Measurements from ENCODE around the gene CDC42EP4. TPM values are rescaled to one million over a fixed set of nuclear protein-coding genes. Genes with fewer than 3 reads are reported as not detected.

CDC42EP4 gene
- total and polyA plus RNA-seq, 10 of the 15 experiments (the other 5 are each of a cell fraction or from before 2014, with no cell fraction given), result 0.05 to 7.1 (median 2.7) TPM

DNA sequence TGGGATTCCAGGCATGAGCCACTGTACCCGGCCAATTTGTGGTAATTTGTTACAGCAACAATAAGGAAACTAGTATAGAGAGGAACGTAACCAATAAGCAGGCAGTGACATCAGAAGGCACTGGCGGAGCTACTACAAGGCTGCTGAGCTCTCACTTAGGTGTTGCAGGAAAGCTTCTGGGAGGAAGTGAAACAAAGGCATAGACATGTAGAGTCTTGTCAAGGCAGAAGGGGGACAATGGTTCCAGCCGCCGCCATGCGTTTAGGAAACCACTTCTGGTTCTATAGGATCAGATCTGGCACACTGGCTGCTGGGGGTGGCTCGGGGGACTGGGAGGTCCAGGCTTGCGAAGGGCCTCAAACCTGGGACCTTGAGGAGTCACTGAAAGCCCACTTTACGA, 40.7 kb downstream of the CDC42EP4 start (continued):
- no peak; the same call in 1 of the 2 replicates for TF ChIP-seq ZBTB40 (IDR thresholded peaks at IDR 0.05; ENCODE audit: borderline replicate concordance)
- peak; percentile 77 for TF ChIP-seq BCL11A (IDR thresholded peaks at IDR 0.05; ENCODE audit: low read depth, low read length)
- no peak for TF ChIP-seq JUND (IDR thresholded peaks at IDR 0.05; ENCODE audit: low read depth, low read length)
- peak; percentile 99 for TF ChIP-seq SPI1 (IDR thresholded peaks at IDR 0.05; ENCODE audit: borderline replicate concordance, insufficient read depth, low read depth, low read length)
- no peak for TF ChIP-seq ZZZ3 (IDR thresholded peaks at IDR 0.05; ENCODE audit: control insufficient read depth, insufficient read length, low read depth)
- TF ChIP-seq BHLHE40 (IDR thresholded peaks at IDR 0.05; ENCODE audit: borderline replicate concordance in 1 of 2, low read depth in 2 of 2, low read length in 1 of 2), result peak in 1 of 2 experiments; percentile 60; a peak in 1 of 4 replicates
- peak; percentile 82; the same call in 1 of the 2 replicates for TF ChIP-seq PAX8 (IDR thresholded peaks at IDR 0.05)
- peak; percentile 83 for TF ChIP-seq ATF7 (IDR thresholded peaks at IDR 0.05; ENCODE audit: low read depth)
- TF ChIP-seq BRCA1 (IDR thresholded peaks at IDR 0.05; ENCODE audit: low read depth, low read length), result no peak
- TF ChIP-seq FOXK2 (IDR thresholded peaks at IDR 0.05), result peak; percentile 21; the same call in 1 of the 2 replicates
- TF ChIP-seq EZH2 (IDR thresholded peaks at IDR 0.05; ENCODE audit: borderline replicate concordance, control insufficient read depth, low read depth, low read length), result no peak
- no peak for TF ChIP-seq ZSCAN29 (IDR thresholded peaks at IDR 0.05)
- no peak for TF ChIP-seq NFXL1 (IDR thresholded peaks at IDR 0.05; ENCODE audit: borderline replicate concordance)
- peak; percentile 88 for TF ChIP-seq EED (IDR thresholded peaks at IDR 0.05; ENCODE audit: low read depth)
- peak; percentile 64 for TF ChIP-seq SP1 (IDR thresholded peaks at IDR 0.05; ENCODE audit: low read depth, low read length)
- TF ChIP-seq GATAD2B (conservative IDR thresholded peaks at IDR 0.05; ENCODE audit: low read depth), result peak; percentile 56
- TF ChIP-seq, protein P1, sequence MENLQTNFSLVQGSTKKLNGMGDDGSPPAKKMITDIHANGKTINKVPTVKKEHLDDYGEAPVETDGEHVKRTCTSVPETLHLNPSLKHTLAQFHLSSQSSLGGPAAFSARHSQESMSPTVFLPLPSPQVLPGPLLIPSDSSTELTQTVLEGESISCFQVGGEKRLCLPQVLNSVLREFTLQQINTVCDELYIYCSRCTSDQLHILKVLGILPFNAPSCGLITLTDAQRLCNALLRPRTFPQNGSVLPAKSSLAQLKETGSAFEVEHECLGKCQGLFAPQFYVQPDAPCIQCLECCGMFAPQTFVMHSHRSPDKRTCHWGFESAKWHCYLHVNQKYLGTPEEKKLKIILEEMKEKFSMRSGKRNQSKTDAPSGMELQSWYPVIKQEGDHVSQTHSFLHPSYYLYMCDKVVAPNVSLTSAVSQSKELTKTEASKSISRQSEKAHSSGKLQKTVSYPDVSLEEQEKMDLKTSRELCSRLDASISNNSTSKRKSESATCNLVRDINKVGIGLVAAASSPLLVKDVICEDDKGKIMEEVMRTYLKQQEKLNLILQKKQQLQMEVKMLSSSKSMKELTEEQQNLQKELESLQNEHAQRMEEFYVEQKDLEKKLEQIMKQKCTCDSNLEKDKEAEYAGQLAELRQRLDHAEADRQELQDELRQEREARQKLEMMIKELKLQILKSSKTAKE (IDR thresholded peaks at IDR 0.05; ENCODE audit: low read depth, poor library complexity, severe bottlenecking), result peak; percentile 96
- no peak for TF ChIP-seq USF1 (IDR thresholded peaks at IDR 0.05; ENCODE audit: borderline replicate concordance, extremely low read length, insufficient read depth, low read depth, low read length)
- peak; percentile 69 for TF ChIP-seq CREM (IDR thresholded peaks at IDR 0.05; ENCODE audit: low read depth)
- TF ChIP-seq NFYB (IDR thresholded peaks at IDR 0.05; ENCODE audit: insufficient read depth, low read depth, low read length), result peak; percentile 78

Measured in GM12878 (cell line).